HG02759 (cell line): ENCODE results near the gene NTPCR.

Experiments
- ATAC-seq: cut with Tn5 transposase; IDR thresholded peaks from one replicate; pipeline ENCODE4 v1.9.1; 2021; ENCODE audit warnings: mild to moderate bottlenecking, moderate library complexity; ENCODE audit not compliant: unreplicated experiment

Gene NTPCR

DNA sequence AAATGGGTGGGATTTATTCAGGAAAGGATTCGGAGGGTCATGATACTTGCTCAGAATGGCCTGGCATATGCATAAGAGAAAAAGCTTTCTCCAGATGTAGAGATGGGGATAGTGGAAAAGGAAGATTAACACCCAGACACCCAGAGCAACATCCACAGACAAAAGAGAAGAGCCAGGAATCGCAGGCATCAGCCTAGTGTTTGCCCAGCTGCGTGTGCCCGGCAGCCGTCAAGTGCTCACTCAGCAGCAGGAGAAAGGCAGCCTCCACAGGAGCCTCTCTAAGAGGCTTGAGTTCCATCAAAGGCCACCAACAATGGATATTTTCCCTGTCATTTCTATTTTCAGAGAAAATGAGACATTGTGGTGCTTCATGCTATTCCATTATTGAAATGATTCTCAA lies 54.7 kb downstream of the NTPCR start:
- ATAC-seq: no peak

DNA sequence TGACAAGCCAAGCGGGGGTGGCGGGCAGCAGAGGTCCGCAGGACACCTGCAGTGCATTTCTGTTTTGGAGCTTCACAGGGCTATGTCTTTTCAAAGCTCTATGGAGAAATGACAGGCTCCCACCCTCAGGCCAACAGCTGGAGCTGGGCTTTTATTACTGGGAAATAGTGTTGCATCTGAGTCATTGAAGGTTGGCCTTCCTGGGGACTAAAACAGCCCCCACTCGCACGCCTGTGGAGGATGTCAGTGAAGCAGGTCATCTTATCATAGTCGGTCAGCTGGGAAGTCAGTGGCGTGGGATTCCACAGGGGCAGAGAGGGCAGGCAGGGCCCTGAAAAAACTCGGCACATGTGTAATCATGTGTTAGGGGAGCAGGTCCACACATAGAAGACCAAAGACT lies 55.3 kb downstream of the NTPCR start:
- no peak for ATAC-seq

DNA sequence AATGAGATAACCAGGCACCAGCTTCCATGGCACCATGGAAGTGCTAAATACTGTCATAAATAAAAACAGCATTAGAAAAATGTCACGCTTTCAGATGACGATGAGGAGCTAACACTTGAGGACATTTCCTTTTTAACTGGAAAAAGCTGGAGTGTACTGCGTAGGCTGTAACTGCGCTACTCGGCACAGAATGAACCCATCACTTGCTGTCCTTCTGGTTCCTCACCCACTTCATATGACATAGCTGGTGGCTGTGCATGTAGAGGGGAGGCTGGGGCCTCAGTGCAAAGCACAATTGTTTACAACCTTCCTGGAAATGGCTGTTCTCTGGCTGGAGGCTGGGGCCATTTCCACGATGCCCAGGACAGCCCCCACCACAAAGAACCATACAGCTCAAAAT lies 55.7 kb downstream of the NTPCR start:
- ATAC-seq: no peak

DNA sequence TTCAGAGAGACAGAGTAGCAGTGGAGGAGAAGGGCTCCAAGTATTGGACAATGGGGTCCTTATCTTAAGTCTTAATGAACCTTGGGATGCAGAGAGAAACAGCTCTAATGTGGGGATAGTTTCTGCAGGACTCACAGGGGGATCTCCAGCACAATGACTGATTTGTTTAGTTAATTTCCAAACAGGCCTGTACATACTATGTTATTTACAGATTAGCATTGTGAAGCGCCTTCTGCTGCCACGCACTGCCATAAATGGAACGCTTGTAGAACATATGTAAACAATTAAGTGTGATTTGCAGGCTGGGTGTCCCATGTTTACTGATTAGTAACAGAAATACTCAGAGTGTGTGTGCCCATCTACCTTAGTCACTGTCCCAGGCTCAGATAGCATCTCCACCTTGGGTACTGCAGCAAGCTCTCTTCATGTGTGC lies 56.1 kb downstream of the NTPCR start:
- no peak for ATAC-seq

DNA sequence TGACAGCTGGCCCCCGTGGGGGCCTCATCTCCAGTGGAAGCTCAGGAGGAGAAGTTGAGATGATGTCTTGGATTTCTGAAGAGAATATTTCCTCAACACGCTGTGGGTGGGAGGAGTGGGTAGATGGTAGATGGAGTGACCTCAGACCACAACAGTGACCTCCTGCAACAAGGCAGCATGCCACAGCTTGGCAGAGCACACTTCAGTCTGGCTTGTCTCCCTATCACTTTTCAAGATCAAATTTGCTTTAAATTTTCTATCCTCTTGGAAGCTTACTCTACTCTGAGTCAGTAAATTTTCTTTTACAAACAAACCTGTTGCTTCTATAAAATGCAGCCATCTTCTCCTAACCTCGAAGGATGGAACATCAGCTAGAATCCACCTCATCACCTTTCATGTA lies 59.7 kb downstream of the NTPCR start:
- no peak for ATAC-seq

DNA sequence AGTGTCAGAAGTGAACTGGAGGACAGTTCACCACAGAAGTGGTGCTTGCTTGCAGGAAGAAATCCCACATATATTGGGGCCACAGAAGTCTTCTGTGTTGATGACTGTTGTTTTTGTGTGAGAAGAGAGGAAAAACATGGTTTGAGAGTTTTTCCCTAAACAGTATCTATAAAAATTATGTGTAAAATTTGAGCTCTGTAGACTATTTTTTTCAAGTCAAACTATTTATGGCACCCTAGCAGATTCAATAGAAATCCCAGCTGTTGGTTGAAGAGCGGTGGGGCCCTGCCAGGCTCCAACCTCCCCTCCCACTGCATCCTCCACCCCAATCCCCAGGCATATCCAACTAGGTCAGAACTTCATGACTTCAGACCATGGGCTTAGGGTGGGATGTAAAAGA lies 61.6 kb downstream of the NTPCR start:
- ATAC-seq: no peak

DNA sequence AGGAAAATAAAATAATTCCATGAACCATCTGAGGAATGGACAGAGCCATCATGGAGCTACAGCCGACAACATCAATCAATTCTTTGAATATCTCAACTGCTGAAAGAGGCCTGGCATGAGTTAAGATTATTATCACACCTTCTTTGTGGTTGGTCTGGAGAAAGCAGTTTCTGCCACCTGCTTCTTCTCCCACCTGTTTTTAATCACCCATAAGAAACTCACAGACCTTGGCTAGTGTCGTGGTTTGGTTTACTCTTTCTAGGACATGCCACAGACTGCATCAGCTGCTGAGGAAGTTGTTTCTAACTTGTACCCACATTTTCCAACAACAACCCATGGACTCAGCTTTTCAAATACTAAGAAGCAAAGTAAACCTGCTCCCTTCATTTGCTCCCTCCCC lies 65.6 kb downstream of the NTPCR start:
- ATAC-seq: peak; percentile 68

DNA sequence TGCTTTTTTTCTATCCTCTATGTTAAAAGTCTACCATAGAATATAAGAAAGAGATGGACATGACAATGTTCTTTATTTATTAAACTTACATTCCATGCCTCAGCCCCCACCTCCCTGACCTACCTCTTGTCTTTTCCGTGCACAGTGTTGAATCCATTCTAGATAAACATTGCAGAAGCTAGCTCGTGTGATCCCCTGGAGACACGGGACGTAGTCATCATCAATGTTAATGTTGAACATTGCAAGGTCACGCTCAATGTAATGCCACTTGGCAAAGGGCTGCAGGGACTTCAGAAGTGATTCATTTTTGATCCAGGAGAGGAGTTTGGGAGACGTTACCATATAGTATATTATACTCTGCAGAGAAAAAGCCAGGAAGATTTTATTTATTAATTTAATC lies 66.4 kb downstream of the NTPCR start:
- ATAC-seq: no peak

DNA sequence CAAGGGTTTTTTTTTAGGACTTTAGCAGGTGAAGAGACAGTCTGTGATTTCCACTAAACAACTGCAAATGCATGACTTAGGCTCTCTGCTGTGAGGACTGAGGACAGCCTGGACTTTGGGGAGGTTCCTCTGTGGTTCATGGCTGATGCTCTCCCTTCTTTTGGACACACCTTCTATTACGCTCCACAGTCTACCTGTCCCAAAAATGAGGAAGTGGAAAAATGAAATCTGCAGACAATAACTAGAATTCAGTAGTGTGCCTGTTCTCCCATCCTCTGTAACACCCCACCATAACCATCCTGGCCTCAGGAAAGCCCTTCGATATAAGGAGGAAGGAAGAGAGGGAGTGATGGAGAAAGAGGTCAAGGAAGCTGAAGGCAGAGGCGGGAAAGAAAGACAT lies 68.7 kb downstream of the NTPCR start:
- ATAC-seq: no peak

DNA sequence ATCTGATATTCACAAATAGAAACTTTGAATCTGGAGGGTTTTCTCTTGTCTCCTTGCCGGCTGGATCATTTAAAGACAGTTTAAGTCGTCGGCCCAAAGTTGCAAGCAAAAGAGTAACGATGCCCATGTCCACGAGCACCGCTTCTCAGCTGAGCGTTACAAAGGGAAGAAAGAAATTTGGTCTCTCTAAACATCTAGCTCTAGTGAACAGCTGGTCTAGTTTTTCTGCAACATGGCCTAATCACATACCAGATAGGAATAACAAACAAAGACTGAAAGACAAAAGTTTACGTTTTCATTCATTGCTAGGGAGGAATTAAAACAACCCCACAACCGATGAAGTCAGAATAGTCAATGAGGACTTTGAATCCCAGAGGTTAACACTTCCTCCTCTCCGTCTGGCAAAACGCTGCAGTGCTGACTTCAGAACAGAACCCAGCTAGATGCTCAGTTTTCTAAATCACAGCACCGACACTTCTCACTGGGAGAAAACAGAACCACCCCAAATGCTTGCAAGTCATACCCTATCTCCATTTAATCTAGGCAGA lies 69.4 kb downstream of the NTPCR start:
- no peak for ATAC-seq

DNA sequence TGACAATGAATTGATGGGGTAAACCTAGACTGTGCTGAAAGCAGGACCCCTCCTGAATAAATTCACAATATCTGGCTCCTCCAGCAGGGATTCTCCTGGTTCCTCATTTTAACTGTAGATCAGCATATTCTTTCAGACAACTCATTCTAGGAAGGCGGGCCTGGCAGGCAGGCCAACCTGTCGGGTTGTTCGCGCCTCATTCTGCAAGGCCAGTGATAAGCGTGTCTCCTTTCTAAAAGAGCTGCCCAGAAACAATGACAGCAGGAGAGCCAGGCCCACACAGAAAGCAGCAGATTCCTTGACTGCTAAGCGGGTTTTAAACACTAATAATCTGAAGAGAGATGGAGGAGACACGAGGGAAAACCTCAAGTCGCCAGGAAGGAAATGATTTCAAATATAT lies 70.0 kb downstream of the NTPCR start:
- ATAC-seq: no peak

DNA sequence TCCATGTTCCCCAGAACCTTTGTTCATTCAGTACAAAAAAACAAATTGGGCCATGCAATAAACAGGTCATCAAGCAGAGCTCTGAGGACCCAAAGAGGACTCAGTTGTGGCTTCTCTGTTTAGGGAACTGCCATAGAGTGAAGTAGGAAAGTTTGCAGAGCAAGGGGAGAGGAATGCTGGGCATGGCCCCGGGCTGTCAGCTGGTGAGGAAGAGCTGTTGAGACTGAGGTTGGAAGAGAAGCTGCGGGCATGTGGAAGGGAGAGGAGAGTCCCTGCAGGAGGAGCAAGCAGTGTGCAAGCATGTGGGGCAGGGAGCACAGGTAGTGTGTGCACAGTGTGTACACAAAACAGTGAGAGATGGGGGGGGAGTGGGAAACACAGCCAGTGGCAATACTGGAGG lies 71.8 kb downstream of the NTPCR start:
- ATAC-seq: no peak

DNA sequence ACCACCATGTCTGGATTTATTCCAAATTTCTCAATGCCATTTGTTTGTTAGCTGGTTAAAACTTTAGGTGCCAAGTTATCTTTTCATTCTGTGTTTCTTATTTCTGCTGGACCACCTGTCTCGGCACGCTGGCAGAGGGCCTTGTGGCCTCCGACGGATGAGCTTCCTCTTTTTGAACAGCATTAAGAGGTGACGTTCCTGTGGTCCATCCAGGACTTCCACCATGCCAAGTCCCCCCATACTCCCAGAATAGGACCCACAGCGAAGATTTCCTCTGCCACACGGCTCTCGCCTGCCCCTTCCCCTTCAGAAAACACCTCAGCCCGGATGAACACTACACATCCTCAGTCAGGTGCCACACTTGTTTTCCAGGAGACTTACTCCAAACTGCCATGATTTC lies 73.8 kb downstream of the NTPCR start:
- ATAC-seq: no peak

DNA sequence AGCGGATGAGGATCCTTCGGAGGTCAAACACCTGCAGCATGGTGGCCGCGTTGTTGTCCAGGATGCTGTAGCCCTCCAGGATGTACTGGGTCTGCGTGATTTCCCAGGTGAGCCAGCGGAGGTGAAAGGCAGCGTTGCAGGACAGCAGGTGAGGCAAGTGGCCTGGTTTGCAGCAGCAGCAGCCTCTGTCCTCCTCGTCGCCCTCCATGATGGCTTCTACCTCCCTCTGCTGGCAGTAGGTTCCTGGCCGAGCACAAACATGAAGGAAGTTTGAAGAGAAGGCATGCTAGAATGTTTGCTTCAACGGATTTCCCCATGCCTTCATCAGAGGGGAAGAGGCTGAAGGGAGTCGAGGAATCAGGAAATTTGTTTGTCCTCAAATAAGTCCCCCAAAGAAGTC lies 74.7 kb downstream of the NTPCR start:
- ATAC-seq: no peak

DNA sequence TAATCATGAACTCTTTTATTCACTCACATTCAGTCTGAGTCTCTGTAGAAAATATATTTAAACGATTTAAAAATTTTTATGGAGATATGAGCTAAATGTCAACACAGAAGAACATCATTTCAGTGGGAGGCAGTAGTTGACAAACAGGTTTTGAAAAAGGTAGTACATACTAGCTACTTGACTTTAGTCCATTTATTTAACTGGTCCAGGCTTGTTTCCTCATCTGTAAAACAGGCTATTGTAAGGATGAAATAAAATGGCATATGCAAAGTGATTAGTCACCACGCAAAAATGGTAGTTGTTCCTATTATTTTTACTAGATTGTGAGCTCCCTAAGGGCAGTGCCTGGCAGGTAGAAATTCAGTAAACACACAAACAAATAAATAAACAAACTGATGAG lies 75.2 kb downstream of the NTPCR start:
- ATAC-seq: no peak

DNA sequence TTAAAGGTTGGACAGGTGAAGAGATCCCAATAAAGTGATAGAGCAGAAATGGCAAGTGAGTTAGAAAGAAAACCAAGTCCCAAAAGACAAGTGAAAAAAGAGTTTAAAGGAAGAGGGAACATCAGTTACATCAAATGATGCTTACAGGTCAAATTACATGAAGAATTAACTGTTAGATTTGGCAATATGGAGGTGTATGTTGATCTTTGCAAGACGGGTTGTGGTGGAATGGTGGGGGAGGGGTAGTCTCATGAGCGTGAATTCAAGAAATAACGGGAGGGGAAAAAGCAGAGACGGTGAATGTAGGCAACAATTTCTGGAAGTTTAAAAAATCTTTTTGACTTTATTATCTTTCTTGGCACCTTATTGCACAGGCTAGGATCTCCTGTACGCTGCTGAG lies 76.6 kb downstream of the NTPCR start:
- no peak for ATAC-seq

DNA sequence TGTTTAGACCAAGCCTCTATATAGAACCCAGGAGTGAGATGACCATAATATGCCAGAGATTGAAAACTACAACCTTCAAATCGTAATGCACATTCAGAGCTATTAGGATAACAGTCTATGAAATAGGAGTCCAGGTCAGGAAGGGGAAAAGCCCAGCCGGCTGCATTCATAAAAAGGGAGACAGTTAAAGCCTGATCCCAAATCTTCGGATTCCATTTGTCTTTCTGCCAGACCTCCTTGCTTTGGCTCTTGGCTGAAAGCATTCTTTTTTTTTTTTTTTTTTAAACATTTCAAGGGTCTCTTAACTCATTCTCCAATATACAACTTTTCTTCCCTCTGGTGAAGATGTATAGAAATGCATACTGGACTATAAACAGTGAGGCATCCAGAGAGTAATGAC lies 81.1 kb downstream of the NTPCR start:
- no peak for ATAC-seq

DNA sequence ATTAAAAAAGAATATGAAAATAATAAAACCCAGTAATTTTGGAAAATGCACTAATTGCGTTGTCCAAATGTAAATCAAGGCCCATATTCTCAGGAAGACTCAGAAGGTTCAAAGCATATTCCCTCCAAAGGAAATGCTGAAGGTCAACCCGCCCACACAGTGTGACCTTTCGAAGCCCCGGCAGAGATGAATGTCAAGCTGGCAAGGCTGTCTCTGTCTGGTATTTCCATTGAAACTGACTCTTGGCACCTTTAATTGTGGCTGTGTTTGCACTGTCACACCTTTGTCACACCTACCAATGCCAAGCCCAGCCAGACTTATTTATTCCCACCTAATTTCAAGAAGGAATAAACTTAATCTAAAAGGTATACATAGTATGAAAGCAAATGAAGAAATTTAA lies 82.5 kb downstream of the NTPCR start:
- no peak for ATAC-seq

DNA sequence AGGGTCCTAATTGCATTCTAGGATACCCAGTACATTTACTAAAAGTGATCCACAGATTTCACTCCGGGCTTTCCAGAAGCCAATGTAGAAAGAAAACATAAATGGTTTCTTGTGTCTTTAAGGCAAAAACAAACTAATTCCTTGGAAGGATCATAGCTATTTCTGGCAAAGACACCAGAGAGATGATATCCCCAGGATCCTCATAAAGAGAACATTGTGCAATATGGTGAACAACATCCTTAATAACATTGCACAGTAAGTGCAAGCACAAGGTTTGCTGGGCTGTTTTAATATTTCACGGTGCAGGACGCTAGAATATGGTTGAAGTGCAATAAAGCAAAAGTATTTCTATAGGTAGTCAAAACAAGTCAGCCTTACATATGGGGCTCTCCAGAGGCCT lies 83.0 kb downstream of the NTPCR start:
- no peak for ATAC-seq
